Measurements from ENCODE around the gene CACNG1.
"Not testable (repeated sequence)": the region's sequence is repeated elsewhere in the genome, so short reads cannot be mapped to it uniquely, and the experiment has no call there.

CACNG1 gene

DNA sequence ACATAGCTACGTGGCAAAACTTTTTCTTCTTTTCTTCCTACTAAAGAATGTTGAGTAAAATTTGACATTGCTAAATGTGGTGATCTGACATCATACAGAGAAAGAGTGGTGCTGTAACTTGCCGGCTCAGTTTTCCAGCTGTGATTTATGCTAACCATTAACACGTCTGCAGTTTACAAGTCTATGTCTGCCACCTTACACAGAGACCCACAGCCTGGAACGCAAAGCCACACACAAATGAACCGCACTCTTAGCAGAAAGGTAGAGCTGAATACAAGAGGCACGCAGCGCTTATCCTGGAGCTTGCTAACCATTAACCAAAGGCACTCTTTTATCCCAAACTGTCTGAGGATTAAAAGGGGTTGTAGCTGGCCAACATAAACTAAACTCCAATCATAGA is 31.9 kb downstream of the CACNG1 start:
- no peak overlapping the region for H3K9ac ChIP-seq (ENCODE audit: low read length)
- no peak overlapping the region for H3K27ac ChIP-seq (ENCODE audit: low read depth, low read length)
- no peaks in the 10 kb centered on the region for H3K27me3 ChIP-seq (ENCODE audit: control insufficient read depth, insufficient read depth, low read length)

DNA sequence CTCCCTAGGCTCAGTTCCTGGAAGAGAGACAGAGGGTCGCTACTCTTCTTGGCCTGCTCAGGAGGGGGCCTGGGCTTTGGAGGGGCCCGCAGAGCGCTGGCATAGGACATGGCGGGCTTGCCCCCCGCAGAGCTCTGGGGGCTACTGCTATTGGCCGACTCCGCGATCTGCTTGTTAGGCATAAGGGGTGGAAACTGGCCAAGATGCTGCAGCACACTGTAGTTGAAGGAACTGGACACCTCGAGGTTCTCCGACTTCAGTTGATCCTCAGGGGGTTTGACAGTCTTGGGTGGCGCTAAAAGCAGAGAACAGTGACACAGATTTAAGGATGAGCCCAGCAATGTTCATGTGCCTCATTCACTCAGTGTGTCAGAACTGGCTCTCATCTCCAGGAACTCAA is 33.9 kb downstream of the CACNG1 start:
- Histone ChIP-seq H3K9ac (ENCODE audit: low read length) (no peak overlapping the region), H3K27me3 (ENCODE audit: control insufficient read depth, insufficient read depth, low read length) (no peaks in the 10 kb centered on the region), H3K27ac (ENCODE audit: low read depth, low read length) (no peak overlapping the region), H3K4me1 (ENCODE audit: control insufficient read depth, insufficient read depth, low read length) (no peaks in the 10 kb centered on the region), H3K4me3 (ENCODE audit: low read length) (no peak overlapping the region), H3K36me3 (ENCODE audit: control insufficient read depth, insufficient read depth, low read length) (no peaks in the 10 kb centered on the region)

More for the DNA sequence above, 31.9 kb downstream of the CACNG1 start:
- Histone ChIP-seq H3K4me1 (ENCODE audit: control insufficient read depth, insufficient read depth, low read length) (no peaks in the 10 kb centered on the region), H3K36me3 (ENCODE audit: control insufficient read depth, insufficient read depth, low read length) (no peaks in the 10 kb centered on the region), H3K4me3 (ENCODE audit: low read length) (no peak overlapping the region)

DNA sequence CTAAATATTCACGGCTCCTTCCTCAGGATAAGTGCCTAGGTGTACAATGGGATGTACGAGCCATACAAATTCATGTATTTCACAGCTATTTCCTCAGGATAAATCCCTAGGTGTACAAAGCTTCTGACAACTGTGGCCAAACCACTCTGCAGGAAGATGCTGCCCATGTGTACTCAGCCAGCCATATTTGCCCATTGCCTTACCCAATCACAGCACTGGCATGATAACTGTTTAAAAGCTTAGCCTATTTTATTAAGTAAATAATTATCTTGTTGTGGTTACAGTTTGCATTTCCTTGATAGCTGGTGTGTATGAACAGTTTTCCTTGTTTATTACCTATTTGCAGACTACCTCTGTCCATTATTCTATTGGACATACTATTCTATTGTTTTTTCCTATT is 35.1 kb downstream of the CACNG1 start:
- H3K4me3 ChIP-seq (ENCODE audit: low read length): no peak overlapping the region
- H3K27me3 ChIP-seq (ENCODE audit: control insufficient read depth, insufficient read depth, low read length): no peaks in the 10 kb centered on the region
- no peaks in the 10 kb centered on the region for H3K4me1 ChIP-seq (ENCODE audit: control insufficient read depth, insufficient read depth, low read length)
- peaks cover 2% of the 10 kb centered on the region for H3K36me3 ChIP-seq (ENCODE audit: control insufficient read depth, insufficient read depth, low read length)
- no peak overlapping the region for H3K27ac ChIP-seq (ENCODE audit: low read depth, low read length)
- H3K9ac ChIP-seq (ENCODE audit: low read length): no peak overlapping the region

DNA sequence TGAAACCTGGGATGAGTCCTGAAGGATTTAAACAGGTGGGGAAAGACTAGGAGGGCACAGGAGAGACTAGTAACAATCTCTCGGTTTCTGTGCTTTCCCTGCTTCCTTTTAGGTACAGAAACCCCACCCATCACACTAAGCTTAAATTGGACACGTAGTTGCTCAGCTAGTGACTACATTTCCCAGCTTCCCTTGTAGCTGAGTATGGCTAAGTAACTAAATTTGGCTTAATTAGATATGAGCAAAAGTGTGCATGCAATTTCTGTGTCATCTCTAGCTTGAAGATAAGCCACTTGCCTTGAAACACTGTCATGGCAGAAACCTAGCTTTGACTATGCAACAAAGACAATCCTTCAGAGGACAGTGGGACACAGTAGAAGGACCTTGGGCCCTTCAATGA is 36.5 kb downstream of the CACNG1 start:
- Histone ChIP-seq H3K4me3 (ENCODE audit: low read length) (no peak overlapping the region), H3K27me3 (ENCODE audit: control insufficient read depth, insufficient read depth, low read length) (no peaks in the 10 kb centered on the region), H3K4me1 (ENCODE audit: control insufficient read depth, insufficient read depth, low read length) (no peaks in the 10 kb centered on the region), H3K9ac (ENCODE audit: low read length) (no peak overlapping the region), H3K36me3 (ENCODE audit: control insufficient read depth, insufficient read depth, low read length) (peaks cover 2% of the 10 kb centered on the region), H3K27ac (ENCODE audit: low read depth, low read length) (no peak overlapping the region)

DNA sequence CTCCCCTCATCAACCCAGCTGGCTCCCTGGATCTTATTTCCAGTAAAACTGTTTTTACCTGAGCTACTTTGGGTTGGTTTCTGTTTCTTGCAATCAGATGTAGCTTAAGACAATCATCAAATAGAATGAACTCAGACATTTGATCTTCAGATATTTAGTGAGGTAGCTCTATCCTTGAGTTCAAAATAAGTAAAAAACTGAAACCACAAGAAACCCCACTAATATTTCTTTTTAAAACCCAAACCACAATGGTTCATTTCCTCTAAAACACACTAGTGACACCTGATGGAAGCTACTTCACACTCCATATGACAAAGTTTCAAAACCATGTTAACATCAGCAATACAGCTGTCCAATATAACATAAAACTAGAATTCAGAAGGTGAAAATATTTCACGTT is 37.8 kb downstream of the CACNG1 start:
- H3K27ac ChIP-seq (ENCODE audit: low read depth, low read length): no peak overlapping the region
- no peaks in the 10 kb centered on the region for H3K4me1 ChIP-seq (ENCODE audit: control insufficient read depth, insufficient read depth, low read length)
- H3K4me3 ChIP-seq (ENCODE audit: low read length): no peak overlapping the region
- peaks cover 4% of the 10 kb centered on the region for H3K36me3 ChIP-seq (ENCODE audit: control insufficient read depth, insufficient read depth, low read length)
- no peak overlapping the region for H3K9ac ChIP-seq (ENCODE audit: low read length)
- no peaks in the 10 kb centered on the region for H3K27me3 ChIP-seq (ENCODE audit: control insufficient read depth, insufficient read depth, low read length)

DNA sequence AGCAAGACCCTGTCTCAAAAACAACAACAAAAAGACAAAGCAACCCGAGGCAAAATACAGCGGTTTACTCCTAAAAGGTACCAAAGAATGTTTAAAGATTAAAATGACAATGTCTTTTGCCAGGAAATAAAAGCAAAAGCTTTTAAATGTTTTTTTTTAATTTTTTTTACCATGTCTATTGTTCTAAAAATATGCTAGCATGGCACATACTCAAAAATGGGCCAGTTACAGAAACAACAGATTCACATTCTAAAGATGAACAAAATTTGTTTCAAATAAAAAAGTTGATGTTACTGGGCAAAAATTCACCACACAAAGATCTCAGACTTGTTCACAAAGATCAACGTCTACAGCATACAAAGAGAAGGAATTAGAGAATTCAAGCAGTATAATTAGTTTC is 41.1 kb downstream of the CACNG1 start:
- Histone ChIP-seq H3K4me1 (ENCODE audit: control insufficient read depth, insufficient read depth, low read length) (no peaks in the 10 kb centered on the region), H3K27me3 (ENCODE audit: control insufficient read depth, insufficient read depth, low read length) (no peaks in the 10 kb centered on the region), H3K4me3 (ENCODE audit: low read length) (no peak overlapping the region), H3K36me3 (ENCODE audit: control insufficient read depth, insufficient read depth, low read length) (peaks cover 4% of the 10 kb centered on the region), H3K9ac (ENCODE audit: low read length) (no peak overlapping the region), H3K27ac (ENCODE audit: low read depth, low read length) (no peak overlapping the region)

DNA sequence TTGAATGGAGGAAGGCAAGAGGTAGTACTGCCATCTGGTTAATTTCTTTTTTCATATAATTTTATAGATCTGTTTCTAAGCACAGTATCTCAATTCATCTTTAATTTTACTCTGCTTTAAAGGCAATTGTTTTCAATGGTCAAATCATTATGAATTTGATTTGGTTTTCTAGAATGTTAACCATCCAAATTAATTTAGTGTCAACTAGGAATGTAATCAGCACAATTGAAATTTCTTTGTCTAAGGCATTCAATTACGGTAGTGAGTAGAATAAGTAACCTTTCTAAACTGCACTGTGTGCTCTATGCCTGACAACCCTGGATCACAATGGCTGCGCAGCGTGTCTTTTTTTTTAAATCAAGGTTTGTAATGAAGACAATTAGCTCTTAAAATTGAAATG is 44.3 kb downstream of the CACNG1 start:
- H3K9ac ChIP-seq (ENCODE audit: low read length): no peak overlapping the region
- H3K27me3 ChIP-seq (ENCODE audit: control insufficient read depth, insufficient read depth, low read length): no peaks in the 10 kb centered on the region
- H3K36me3 ChIP-seq (ENCODE audit: control insufficient read depth, insufficient read depth, low read length): peaks cover 2% of the 10 kb centered on the region
- H3K27ac ChIP-seq (ENCODE audit: low read depth, low read length): no peak overlapping the region
- no peaks in the 10 kb centered on the region for H3K4me1 ChIP-seq (ENCODE audit: control insufficient read depth, insufficient read depth, low read length)
- H3K4me3 ChIP-seq (ENCODE audit: low read length): no peak overlapping the region

DNA sequence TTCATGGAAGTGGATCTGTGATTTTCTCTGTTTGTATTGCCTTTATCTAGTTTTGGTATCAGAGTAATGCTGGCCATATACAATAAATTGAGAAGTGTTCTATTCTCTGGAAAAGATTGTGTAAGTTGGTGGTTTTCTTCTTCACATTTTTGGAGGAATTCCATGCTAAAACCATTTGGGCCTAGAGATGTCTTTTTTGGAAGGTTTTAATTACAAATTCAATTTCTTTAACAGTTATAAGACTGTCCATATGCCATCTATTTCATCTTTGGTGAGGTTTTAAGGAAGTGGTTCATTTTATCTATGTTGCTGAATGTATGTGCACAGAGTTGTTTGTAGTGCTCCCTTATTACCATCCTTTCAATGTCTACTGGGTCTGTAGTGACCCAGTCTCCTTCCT is 46.0 kb downstream of the CACNG1 start:
- no peak overlapping the region for H3K9ac ChIP-seq (ENCODE audit: low read length)
- H3K36me3 ChIP-seq (ENCODE audit: control insufficient read depth, insufficient read depth, low read length): peaks cover 4% of the 10 kb centered on the region
- H3K4me3 ChIP-seq (ENCODE audit: low read length): no peak overlapping the region
- no peak overlapping the region for H3K27ac ChIP-seq (ENCODE audit: low read depth, low read length)
- no peaks in the 10 kb centered on the region for H3K4me1 ChIP-seq (ENCODE audit: control insufficient read depth, insufficient read depth, low read length)
- no peaks in the 10 kb centered on the region for H3K27me3 ChIP-seq (ENCODE audit: control insufficient read depth, insufficient read depth, low read length)

DNA sequence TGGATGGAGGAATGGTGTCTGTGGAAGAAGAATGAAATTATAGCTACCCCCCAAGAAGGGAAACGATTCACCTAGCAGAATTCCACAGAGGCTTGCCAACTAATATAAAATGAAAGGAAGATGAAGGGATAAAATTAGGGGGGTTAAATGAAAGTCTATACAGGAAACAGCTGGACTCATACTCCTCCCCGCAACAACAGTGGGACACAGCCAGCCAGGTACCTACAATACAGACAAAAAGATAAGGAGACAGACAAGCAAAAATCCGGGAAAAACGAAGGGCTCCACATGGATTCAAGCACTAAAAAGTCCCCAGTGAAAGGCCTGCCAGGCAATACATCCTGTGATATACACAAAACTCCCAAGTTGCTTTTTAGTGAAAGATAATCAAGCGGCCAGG is 47.9 kb downstream of the CACNG1 start:
- Histone ChIP-seq H3K27ac (ENCODE audit: low read depth, low read length) (no peak overlapping the region), H3K9ac (ENCODE audit: low read length) (no peak overlapping the region), H3K4me1 (ENCODE audit: control insufficient read depth, insufficient read depth, low read length) (no peaks in the 10 kb centered on the region), H3K36me3 (ENCODE audit: control insufficient read depth, insufficient read depth, low read length) (peaks cover 2% of the 10 kb centered on the region), H3K4me3 (ENCODE audit: low read length) (no peak overlapping the region), H3K27me3 (ENCODE audit: control insufficient read depth, insufficient read depth, low read length) (no peaks in the 10 kb centered on the region)

DNA sequence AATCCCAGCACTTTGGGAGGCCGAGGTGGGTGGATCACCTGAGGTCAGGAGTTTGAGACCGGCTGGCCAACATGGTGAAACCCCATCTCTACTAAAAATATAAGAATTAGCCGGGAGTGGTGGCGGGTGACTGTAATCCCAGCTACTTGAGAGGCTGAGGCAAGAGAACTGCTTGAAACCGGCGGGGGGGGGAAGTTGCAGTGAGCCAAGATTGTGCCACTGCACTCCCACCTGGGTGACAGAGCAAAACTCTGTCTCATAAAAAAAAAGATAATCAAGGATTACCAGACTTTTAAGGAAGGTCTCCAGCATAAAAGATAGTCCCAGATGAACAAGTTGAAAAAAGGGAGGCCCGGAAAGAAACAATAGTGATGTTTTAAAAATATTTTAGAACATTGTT is 48.4 kb downstream of the CACNG1 start:
- H3K36me3 ChIP-seq (ENCODE audit: control insufficient read depth, insufficient read depth, low read length); H3K4me3 ChIP-seq (ENCODE audit: low read length); H3K4me1 ChIP-seq (ENCODE audit: control insufficient read depth, insufficient read depth, low read length); H3K27ac ChIP-seq (ENCODE audit: low read depth, low read length); H3K27me3 ChIP-seq (ENCODE audit: control insufficient read depth, insufficient read depth, low read length); H3K9ac ChIP-seq (ENCODE audit: low read length): not testable (repeated sequence)

DNA sequence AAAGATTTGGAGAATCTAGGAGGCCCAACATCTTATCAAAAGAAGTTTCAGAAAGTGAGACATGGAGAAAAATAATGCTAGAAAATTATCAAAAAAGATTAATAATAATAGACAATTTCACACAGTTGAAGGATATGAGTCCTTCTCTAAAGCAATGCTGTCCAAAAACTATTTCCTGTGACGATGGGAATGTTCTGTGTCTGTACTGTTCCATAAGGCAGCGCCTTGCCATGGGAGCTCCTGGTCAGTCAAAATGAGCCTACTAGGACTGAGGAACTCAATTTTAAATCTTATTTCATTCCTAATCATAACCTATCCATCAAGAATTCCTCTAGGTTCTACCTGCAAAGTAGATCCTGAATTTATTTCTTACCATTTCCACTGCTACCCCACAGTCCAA is 49.0 kb downstream of the CACNG1 start:
- Histone ChIP-seq H3K27ac (ENCODE audit: low read depth, low read length) (no peak overlapping the region), H3K27me3 (ENCODE audit: control insufficient read depth, insufficient read depth, low read length) (no peaks in the 10 kb centered on the region), H3K36me3 (ENCODE audit: control insufficient read depth, insufficient read depth, low read length) (peaks cover 2% of the 10 kb centered on the region), H3K4me1 (ENCODE audit: control insufficient read depth, insufficient read depth, low read length) (no peaks in the 10 kb centered on the region), H3K4me3 (ENCODE audit: low read length) (no peak overlapping the region), H3K9ac (ENCODE audit: low read length) (no peak overlapping the region)

DNA sequence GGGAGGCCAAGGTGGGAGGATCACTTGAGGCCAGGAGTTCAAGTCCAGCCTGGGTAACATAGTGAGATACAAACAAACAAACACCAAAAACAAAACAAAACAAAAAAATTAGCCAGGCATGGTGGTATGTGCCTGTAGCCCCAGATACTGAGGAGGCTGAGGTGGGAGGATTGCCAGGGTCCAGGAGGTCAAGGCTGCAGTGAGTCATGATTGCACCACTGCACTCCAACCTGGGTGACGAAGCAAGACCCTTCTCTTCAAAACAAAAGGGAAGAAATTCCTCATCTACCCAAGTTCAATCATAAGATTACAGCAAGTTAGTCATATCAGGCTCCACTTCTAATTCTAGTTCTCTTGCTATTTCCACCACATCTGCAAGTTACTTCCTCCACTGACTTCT is 50.9 kb downstream of the CACNG1 start:
- not testable (repeated sequence) for H3K4me3 ChIP-seq (ENCODE audit: low read length); H3K27ac ChIP-seq (ENCODE audit: low read depth, low read length); H3K27me3 ChIP-seq (ENCODE audit: control insufficient read depth, insufficient read depth, low read length); H3K36me3 ChIP-seq (ENCODE audit: control insufficient read depth, insufficient read depth, low read length); H3K9ac ChIP-seq (ENCODE audit: low read length); H3K4me1 ChIP-seq (ENCODE audit: control insufficient read depth, insufficient read depth, low read length)

DNA sequence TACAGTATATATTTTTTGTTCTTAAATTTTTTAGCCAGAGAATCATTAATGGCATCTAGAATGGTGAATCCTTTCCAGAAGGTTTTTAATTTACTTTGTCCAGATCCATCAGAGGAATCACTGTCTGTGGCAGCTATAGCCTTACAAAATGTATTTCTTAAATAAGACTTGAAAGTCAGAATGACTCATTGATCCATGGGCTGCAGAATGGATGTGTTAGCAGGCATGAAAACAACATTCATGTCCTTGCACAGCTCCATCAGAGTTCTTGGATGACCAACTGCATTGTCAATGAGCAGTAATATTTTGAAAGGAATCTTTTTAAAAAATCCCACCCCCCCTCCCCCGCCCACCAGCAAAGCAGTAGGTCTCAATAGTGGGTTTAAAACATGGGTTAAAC is 51.4 kb downstream of the CACNG1 start:
- Histone ChIP-seq H3K36me3 (ENCODE audit: control insufficient read depth, insufficient read depth, low read length) (peaks cover 2% of the 10 kb centered on the region), H3K27ac (ENCODE audit: low read depth, low read length) (no peak overlapping the region), H3K9ac (ENCODE audit: low read length) (no peak overlapping the region), H3K4me1 (ENCODE audit: control insufficient read depth, insufficient read depth, low read length) (no peaks in the 10 kb centered on the region), H3K4me3 (ENCODE audit: low read length) (no peak overlapping the region), H3K27me3 (ENCODE audit: control insufficient read depth, insufficient read depth, low read length) (no peaks in the 10 kb centered on the region)

DNA sequence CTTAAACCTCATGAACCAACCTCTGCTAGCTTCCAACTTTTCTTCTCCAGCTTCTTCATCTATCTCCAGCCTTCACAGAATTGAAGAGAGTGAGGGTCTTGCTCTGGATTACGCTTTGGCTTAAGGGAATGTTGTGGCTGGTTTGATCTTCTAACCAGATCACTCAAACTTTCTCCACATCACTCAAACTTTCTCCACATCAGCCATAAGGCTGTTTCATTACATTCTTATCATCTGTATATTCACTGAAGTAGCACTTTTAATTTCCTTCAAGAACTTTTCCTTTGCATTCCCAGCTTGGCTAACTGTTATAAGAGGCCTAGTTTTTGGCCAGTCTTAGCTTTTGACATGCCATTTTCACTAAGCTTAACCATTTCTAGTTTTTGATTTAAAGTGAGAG is 52.3 kb downstream of the CACNG1 start:
- no peaks in the 10 kb centered on the region for H3K4me1 ChIP-seq (ENCODE audit: control insufficient read depth, insufficient read depth, low read length)
- H3K9ac ChIP-seq (ENCODE audit: low read length): no peak overlapping the region
- no peaks in the 10 kb centered on the region for H3K27me3 ChIP-seq (ENCODE audit: control insufficient read depth, insufficient read depth, low read length)
- peaks cover 2% of the 10 kb centered on the region for H3K36me3 ChIP-seq (ENCODE audit: control insufficient read depth, insufficient read depth, low read length)
- no peak overlapping the region for H3K27ac ChIP-seq (ENCODE audit: low read depth, low read length)
- H3K4me3 ChIP-seq (ENCODE audit: low read length): no peak overlapping the region
